ENCODE results near the gene DNAH9. TPM values are rescaled to one million over a fixed set of nuclear protein-coding genes. Genes with fewer than 3 reads are reported as not detected.

The DNAH9 gene
- total RNA-seq, 4 donors from 2014 or later: not detected

DNA sequence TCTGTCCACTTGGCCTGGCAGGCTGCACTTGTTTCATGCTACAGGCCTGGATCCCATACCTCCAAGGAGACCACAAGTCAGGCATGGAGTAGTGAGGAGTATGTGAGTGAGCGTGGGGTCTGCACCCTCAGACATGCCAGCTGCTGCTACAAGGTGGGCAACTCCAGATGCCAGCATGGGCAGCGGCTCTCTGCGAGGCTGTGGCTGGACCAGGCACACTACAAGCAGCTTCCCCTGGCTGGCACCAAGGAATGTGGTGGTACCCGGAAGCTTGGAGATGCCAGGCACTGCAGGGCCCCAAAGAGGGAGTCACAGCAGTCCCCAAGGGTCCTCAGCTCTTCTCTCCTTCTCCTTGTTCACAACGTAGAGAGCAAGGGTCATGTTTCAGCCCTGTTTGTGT, 16.1 kb upstream of the DNAH9 start:
- no peaks in the 10 kb centered on the region for H3K27me3 ChIP-seq
- H3K9me3 ChIP-seq: no peaks in the 10 kb centered on the region
- in situ Hi-C loops (cut with MboI; ENCODE audit: low sequenced_read_pairs in 4 of 4): no loop called here
- H3K27ac ChIP-seq: no peak overlapping the region
- no peaks in the 10 kb centered on the region for H3K4me1 ChIP-seq
- TF ChIP-seq POLR2A (IDR thresholded peaks at IDR 0.05): no peak
- TF ChIP-seq, protein P1, sequence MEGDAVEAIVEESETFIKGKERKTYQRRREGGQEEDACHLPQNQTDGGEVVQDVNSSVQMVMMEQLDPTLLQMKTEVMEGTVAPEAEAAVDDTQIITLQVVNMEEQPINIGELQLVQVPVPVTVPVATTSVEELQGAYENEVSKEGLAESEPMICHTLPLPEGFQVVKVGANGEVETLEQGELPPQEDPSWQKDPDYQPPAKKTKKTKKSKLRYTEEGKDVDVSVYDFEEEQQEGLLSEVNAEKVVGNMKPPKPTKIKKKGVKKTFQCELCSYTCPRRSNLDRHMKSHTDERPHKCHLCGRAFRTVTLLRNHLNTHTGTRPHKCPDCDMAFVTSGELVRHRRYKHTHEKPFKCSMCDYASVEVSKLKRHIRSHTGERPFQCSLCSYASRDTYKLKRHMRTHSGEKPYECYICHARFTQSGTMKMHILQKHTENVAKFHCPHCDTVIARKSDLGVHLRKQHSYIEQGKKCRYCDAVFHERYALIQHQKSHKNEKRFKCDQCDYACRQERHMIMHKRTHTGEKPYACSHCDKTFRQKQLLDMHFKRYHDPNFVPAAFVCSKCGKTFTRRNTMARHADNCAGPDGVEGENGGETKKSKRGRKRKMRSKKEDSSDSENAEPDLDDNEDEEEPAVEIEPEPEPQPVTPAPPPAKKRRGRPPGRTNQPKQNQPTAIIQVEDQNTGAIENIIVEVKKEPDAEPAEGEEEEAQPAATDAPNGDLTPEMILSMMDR (IDR thresholded peaks at IDR 0.05 in 4 of 5, conservative IDR thresholded peaks at IDR 0.05 in 1 of 5): no peak
- H3K4me3 ChIP-seq: no peak overlapping the region
- H3K36me3 ChIP-seq: no peaks in the 10 kb centered on the region
- DNase-seq (no peak), ATAC-seq (no peak)
- intact Hi-C loops (cut with DNase I; ENCODE audit: low total_unique reads): no loop called here

DNA sequence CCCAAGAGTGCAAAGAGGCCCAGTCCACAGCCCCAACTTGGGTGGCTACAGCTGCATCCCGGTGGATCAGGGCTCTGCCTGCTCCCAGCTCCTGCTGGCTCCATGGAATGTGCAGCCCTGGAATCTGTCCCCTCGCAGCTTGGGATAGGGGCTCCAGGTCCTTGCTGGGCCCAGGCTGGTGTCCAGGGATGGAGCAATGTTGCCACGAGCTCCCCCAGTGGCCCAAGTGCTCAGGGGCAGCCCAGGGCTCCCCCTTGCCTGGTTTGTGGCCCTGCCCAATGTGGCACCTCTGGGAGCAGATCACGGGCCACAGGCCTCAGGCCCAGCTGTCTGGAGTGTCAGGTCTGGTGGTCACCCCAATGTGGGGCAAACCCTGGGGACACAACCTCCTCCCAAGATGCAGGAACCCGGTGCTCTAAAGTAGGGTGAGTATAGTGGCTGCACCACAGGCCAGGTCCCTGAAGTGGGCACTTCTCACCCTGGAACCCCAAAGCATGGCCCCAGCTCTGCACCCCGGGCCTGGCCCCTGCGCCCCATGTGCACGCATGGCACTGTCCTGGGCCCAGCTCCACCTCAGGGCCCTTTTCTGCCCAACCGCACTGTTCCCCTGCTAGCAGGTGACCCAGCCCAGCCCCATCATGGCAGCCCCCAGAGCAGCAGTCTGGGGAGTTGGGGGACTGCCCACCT, 14.8 kb upstream of the DNAH9 start:
- no peaks in the 10 kb centered on the region for H3K9me3 ChIP-seq
- no peaks in the 10 kb centered on the region for H3K27me3 ChIP-seq
- ATAC-seq: no peak
- intact Hi-C loops (cut with DNase I; ENCODE audit: low total_unique reads) (no loop called here), in situ Hi-C loops (cut with MboI; ENCODE audit: low sequenced_read_pairs in 4 of 4) (no loop called here)
- no peak overlapping the region for H3K4me3 ChIP-seq
- DNase-seq: no peak
- H3K4me1 ChIP-seq: no peaks in the 10 kb centered on the region
- H3K27ac ChIP-seq: no peak overlapping the region
- H3K36me3 ChIP-seq: no peaks in the 10 kb centered on the region
- no peak for TF ChIP-seq POLR2A (IDR thresholded peaks at IDR 0.05)
- TF ChIP-seq, protein P1 (IDR thresholded peaks at IDR 0.05 in 4 of 5, conservative IDR thresholded peaks at IDR 0.05 in 1 of 5): no peak

DNA sequence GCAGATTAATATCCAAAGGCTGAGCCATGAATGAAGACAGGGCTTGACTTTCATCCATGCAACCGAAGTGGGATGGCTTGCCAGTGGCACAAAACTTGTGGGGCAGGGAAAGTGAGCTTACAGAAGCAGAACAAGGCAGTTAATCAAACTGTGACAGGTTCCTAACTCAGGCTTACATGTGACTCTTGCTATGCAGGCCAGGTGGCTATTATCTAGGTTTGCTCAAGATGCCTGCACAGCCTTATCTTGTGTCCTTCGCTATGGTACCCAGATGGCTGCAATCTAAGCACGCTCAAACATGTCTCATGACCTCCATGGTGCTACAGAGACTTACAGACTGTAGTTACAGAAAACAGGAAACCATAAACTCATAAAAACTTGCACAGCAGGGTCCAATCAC, 8.6 kb upstream of the DNAH9 start:
- DNase-seq (no peak), ATAC-seq (no peak)
- no peaks in the 10 kb centered on the region for H3K36me3 ChIP-seq
- intact Hi-C loops (cut with DNase I; ENCODE audit: low total_unique reads) (no loop called here), in situ Hi-C loops (cut with MboI; ENCODE audit: low sequenced_read_pairs in 4 of 4) (no loop called here)
- no peaks in the 10 kb centered on the region for H3K4me1 ChIP-seq
- H3K27ac ChIP-seq: no peak overlapping the region
- TF ChIP-seq, protein P1 (IDR thresholded peaks at IDR 0.05 in 4 of 5, conservative IDR thresholded peaks at IDR 0.05 in 1 of 5): no peak
- no peak for TF ChIP-seq POLR2A (IDR thresholded peaks at IDR 0.05)
- H3K27me3 ChIP-seq: peaks cover 0 to 3% (median 0%) of the 10 kb centered on the region in 3 donors
- no peak overlapping the region for H3K4me3 ChIP-seq
- no peaks in the 10 kb centered on the region for H3K9me3 ChIP-seq

DNA sequence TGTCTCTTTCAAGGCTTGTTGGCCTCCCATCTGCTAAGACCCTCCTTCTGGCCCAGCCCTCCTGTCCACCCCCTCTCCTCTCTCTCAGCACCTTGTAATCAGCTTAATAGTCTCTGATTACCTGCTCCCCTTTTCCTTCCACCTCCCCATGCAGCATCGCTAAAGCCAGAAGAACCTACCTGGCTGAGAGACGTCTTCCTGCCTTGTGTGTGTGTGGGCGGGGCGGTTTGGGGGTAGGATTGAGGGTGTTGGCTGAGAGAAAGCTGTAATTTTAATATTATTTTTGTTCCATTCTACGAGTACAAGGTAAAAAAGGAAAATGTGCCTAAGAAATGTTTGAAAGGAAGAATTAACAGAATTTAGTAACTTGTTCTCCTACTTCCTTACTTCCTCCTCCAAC, 3.4 kb downstream of the DNAH9 start:
- no peaks in the 10 kb centered on the region for H3K9me3 ChIP-seq
- no peak overlapping the region for H3K27ac ChIP-seq
- H3K27me3 ChIP-seq: peaks cover 0 to 7% (median 3%) of the 10 kb centered on the region in 3 donors
- no peaks in the 10 kb centered on the region for H3K36me3 ChIP-seq
- TF ChIP-seq POLR2A (IDR thresholded peaks at IDR 0.05): no peak
- TF ChIP-seq, protein P1 (IDR thresholded peaks at IDR 0.05 in 4 of 5, conservative IDR thresholded peaks at IDR 0.05 in 1 of 5): no peak
- H3K4me1 ChIP-seq: no peaks in the 10 kb centered on the region
- DNase-seq: no peak
- ATAC-seq: no peak
- in situ Hi-C loops (cut with MboI; ENCODE audit: low sequenced_read_pairs in 4 of 4) (loop anchor here in 2 of 4 donors (25.0 kb wide), 1 partner anchor 89 kb away; no protein-coding TSS in a partner anchor), intact Hi-C loops (cut with DNase I; ENCODE audit: low total_unique reads) (no loop called here)
- H3K4me3 ChIP-seq: no peak overlapping the region

Data from gastrocnemius medialis (tissue), 4 donors.